Chondrocyte (in vitro differentiated cells): ENCODE results near the gene CTAGE1. TPM values are rescaled to one million over a fixed set of nuclear protein-coding genes. Genes with fewer than 3 reads are reported as not detected.

Experiments
- DNase-seq: peaks from one replicate; pipeline ENCODE4 v3.0.0; 2021; ENCODE audit warnings: mixed read lengths, low spot score
- H3K27ac Mint-ChIP-seq: one replicate; pipeline ENCODE4 v1.8.0; 2021; ENCODE audit warnings: mild to moderate bottlenecking, moderate library complexity, mixed read lengths; ENCODE audit not compliant: unreplicated experiment
- H3K27me3 Mint-ChIP-seq: 2 replicates; pipeline ENCODE4 v1.8.0; 2021; ENCODE audit warnings: low read depth, mixed read lengths
- H3K36me3 Mint-ChIP-seq: 2 replicates; pipeline ENCODE4 v1.8.0; 2021; ENCODE audit warnings: low read depth, mixed read lengths
- H3K4me1 Mint-ChIP-seq: 2 replicates; pipeline ENCODE4 v1.8.0; 2021; ENCODE audit warnings: low read depth, mild to moderate bottlenecking, mixed read lengths
- H3K4me3 Mint-ChIP-seq: one replicate; pipeline ENCODE4 v1.8.0; 2021; ENCODE audit warnings: mild to moderate bottlenecking, moderate library complexity, mixed read lengths; ENCODE audit not compliant: unreplicated experiment
- H3K9me3 Mint-ChIP-seq: 2 replicates; pipeline ENCODE4 v1.8.0; 2021; ENCODE audit warnings: low read depth, mixed read lengths
- total RNA-seq: library from RNA; stranded (reverse); gene quantifications from 3 replicates; pipeline ENCODE4 v1.2.1, GENCODE V29; 2021
- TF ChIP-seq, protein P1 (sequence below): fragments of 200-600 bp; sonication (generic); IDR thresholded peaks from 2 replicates; pipeline ENCODE4 v1.5.0; 2021; ENCODE audit warnings: antibody characterized with exemption, mild to moderate bottlenecking, moderate library complexity

The CTAGE1 gene
- total RNA-seq, 1 donor from 2014 or later = 0.12 TPM

DNA sequence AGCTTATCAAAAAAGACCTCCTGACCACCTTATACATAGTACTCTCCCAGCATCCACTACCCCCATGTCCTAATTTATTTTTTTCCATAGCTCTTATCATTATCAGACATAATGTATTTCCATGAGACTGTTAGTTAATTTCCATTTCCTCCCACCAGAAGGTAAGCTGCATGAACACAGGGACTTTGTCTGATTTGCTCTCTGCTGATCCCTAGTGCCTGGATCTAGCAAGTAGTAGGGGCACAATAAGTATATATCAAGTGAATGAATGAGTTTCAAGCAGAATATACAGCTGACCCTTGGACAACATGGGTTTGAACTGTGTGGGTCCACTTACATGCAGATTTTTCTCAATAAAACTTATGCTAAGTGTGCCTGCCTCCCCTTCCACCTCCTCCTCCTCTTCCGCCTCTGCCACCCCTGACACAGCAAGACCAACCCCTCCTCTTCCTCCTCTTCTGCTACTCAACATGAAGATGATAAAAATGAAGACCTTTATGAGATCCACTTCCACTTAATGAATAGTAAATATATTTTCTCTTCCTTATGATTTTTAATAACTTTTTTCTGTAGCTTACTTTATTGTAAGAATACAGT, 53.8 kb downstream of the CTAGE1 start:
- no peak for DNase-seq
- H3K4me1 Mint-ChIP-seq = peaks cover 8% of the 10 kb centered on the region
- no peak overlapping the region for H3K4me3 Mint-ChIP-seq
- TF ChIP-seq, protein P1, sequence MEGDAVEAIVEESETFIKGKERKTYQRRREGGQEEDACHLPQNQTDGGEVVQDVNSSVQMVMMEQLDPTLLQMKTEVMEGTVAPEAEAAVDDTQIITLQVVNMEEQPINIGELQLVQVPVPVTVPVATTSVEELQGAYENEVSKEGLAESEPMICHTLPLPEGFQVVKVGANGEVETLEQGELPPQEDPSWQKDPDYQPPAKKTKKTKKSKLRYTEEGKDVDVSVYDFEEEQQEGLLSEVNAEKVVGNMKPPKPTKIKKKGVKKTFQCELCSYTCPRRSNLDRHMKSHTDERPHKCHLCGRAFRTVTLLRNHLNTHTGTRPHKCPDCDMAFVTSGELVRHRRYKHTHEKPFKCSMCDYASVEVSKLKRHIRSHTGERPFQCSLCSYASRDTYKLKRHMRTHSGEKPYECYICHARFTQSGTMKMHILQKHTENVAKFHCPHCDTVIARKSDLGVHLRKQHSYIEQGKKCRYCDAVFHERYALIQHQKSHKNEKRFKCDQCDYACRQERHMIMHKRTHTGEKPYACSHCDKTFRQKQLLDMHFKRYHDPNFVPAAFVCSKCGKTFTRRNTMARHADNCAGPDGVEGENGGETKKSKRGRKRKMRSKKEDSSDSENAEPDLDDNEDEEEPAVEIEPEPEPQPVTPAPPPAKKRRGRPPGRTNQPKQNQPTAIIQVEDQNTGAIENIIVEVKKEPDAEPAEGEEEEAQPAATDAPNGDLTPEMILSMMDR = peak; percentile 39
- no peaks in the 10 kb centered on the region for H3K9me3 Mint-ChIP-seq
- H3K27me3 Mint-ChIP-seq = no peaks in the 10 kb centered on the region
- H3K27ac Mint-ChIP-seq = no peak overlapping the region
- H3K36me3 Mint-ChIP-seq = no peaks in the 10 kb centered on the region

Other genes with a start within 250 kb of the CTAGE1 start
- 3.6 to 13.9 TPM (median 13.1 TPM) in 3 replicates for gene GATA6, start 248.3 kb downstream of the CTAGE1 start, total RNA-seq